Esophagus squamous epithelium (tissue), 5 donors: ENCODE data around the gene PHKB. TPM values are rescaled to one million over a fixed set of nuclear protein-coding genes. Genes with fewer than 3 reads are reported as not detected.

Experiments
- DNase-seq: peaks from one replicate; lab custom pipeline; 2025; lab: John Stamatoyannopoulos, UW
- H3K27ac ChIP-seq, 4 donors: fragments of 200-600 bp; sonication (generic); one replicate each; pipeline ENCODE4 v1.5.1; 2016 to 2019; ENCODE audit warnings: mild to moderate bottlenecking in 1 of 4
- H3K27me3 ChIP-seq, 4 donors: fragments of 200-600 bp; sonication (generic); 1 replicate in 3 of 4; 2 replicates in 1 of 4; pipeline versions ENCODE4 v1.5.1 to v1.6.0; 2017 to 2021; ENCODE audit warnings: antibody characterized with exemption in 1 of 4
- H3K36me3 ChIP-seq, 3 donors: fragments of 200-600 bp; sonication (generic); one replicate each; pipeline ENCODE4 v1.5.1; 2016 to 2019
- H3K4me1 ChIP-seq, 3 donors: fragments of 200-600 bp; sonication (generic); one replicate each; pipeline ENCODE4 v1.5.1; 2017 to 2019
- H3K4me3 ChIP-seq, 4 donors: fragments of 200-600 bp; sonication (generic); 1 replicate in 3 of 4; 2 replicates in 1 of 4; pipeline ENCODE4 v1.5.1; 2016 to 2019; ENCODE audit warnings: mild to moderate bottlenecking in 2 of 4, moderate library complexity in 1 of 4
- H3K9me3 ChIP-seq, 3 donors: fragments of 200-600 bp; sonication (generic); one replicate each; pipeline ENCODE4 v1.5.1; 2016 to 2019
- CTCF ChIP-seq, 6 experiments: fragments of 450-650 bp in 4 of 6; fragments of 200-600 bp in 2 of 6; sonication (generic) in 2 of 6; IDR thresholded peaks; one replicate each; pipeline ENCODE4 v1.5.1; 2016 to 2019; ENCODE audit warnings: antibody characterized with exemption in 6 of 6, mild to moderate bottlenecking in 4 of 6, moderate library complexity in 4 of 6
- POLR2A ChIP-seq, 4 donors: fragments of 450-650 bp; IDR thresholded peaks; one replicate each; pipeline ENCODE4 v1.6.1; 2017; ENCODE audit warnings: antibody characterized with exemption in 4 of 4, mild to moderate bottlenecking in 4 of 4, moderate library complexity in 3 of 4
- WGBS, 2 donors: methylation state at CpG; one replicate each; pipeline ENCODE4 v1.1.5; 2018; 5-methylcytosine and 5-hydroxymethylcytosine counted together
- intact Hi-C: fragments of 100-400 bp; cut with DNase I; formaldehyde crosslinking; loops from one replicate; pipeline ENCODE4 v1.15.0; 2022
- total RNA-seq, 4 donors: library from RNA; depleted of rRNA; stranded (reverse); fragments of >200 nt; gene quantifications; one replicate each; pipeline ENCODE4 v1.1.0, GENCODE V29; 2016
- donor health status: DM: yes; HTN: yes; CAD: no.

PHKB gene
- total RNA-seq, 4 donors from 2014 or later, result 39.0 to 81.3 (median 53.8) TPM

GRCh38 chr16:47712276-47713224 is 251.4 kb downstream of the PHKB start:
- 42 to 54% methylated on average over 6 to 12 of the region's 17 CpGs for WGBS, 2 donors
- Histone ChIP-seq H3K27me3 (no peaks in the 10 kb centered on the region), H3K4me1 (no peaks in the 10 kb centered on the region), H3K27ac (no peak overlapping the region), H3K36me3 (no peaks in the 10 kb centered on the region), H3K4me3 (no peak overlapping the region), H3K9me3 (no peaks in the 10 kb centered on the region)
- intact Hi-C loops, result no loop called here
- DNase-seq, result no peak
- TF ChIP-seq POLR2A (IDR thresholded peaks at IDR 0.05), result no peak
- no peak for TF ChIP-seq CTCF (IDR thresholded peaks at IDR 0.05)

GRCh38 chr16:47713225-47713595 is 252.1 kb downstream of the PHKB start:
- no peak overlapping the region for H3K4me3 ChIP-seq
- no peaks in the 10 kb centered on the region for H3K27me3 ChIP-seq
- intact Hi-C loops, result no loop called here
- H3K36me3 ChIP-seq, result no peaks in the 10 kb centered on the region
- H3K4me1 ChIP-seq, result no peaks in the 10 kb centered on the region
- H3K27ac ChIP-seq, result no peak overlapping the region
- TF ChIP-seq POLR2A (IDR thresholded peaks at IDR 0.05) (no peak), CTCF (IDR thresholded peaks at IDR 0.05) (no peak)
- no peaks in the 10 kb centered on the region for H3K9me3 ChIP-seq
- 13 to 16% methylated on average over 6 of the region's 6 CpGs for WGBS, 2 donors
- no peak for DNase-seq

GRCh38 chr16:47715442-47716083 is 254.4 kb downstream of the PHKB start:
- no peak for DNase-seq
- no peaks in the 10 kb centered on the region for H3K4me1 ChIP-seq
- 44 to 67% methylated on average over 2 of the region's 2 CpGs for WGBS, 2 donors
- no peak overlapping the region for H3K27ac ChIP-seq
- H3K36me3 ChIP-seq, result no peaks in the 10 kb centered on the region
- H3K9me3 ChIP-seq, result no peaks in the 10 kb centered on the region
- TF ChIP-seq POLR2A (IDR thresholded peaks at IDR 0.05) (no peak), CTCF (IDR thresholded peaks at IDR 0.05) (no peak)
- intact Hi-C loops, result no loop called here
- H3K27me3 ChIP-seq, result no peaks in the 10 kb centered on the region
- H3K4me3 ChIP-seq, result no peak overlapping the region

- H3K36me3 ChIP-seq, result no peaks in the 10 kb centered on the region
- TF ChIP-seq POLR2A (IDR thresholded peaks at IDR 0.05) (no peak), CTCF (IDR thresholded peaks at IDR 0.05) (no peak)
- no peaks in the 10 kb centered on the region for H3K9me3 ChIP-seq
- H3K4me1 ChIP-seq, result no peaks in the 10 kb centered on the region
- no peak overlapping the region for H3K27ac ChIP-seq
- intact Hi-C loops, result no loop called here
- 84 to 90% methylated on average over 5 of the region's 5 CpGs for WGBS, 2 donors
- no peak for DNase-seq
- no peak overlapping the region for H3K4me3 ChIP-seq
- H3K27me3 ChIP-seq, result no peaks in the 10 kb centered on the region
Measured at GRCh38 chr16:47716571-47716970, 255.4 kb downstream of the PHKB start.

- 81 to 83% methylated on average over 3 to 4 of the region's 4 CpGs for WGBS, 2 donors
- Histone ChIP-seq H3K27me3 (no peaks in the 10 kb centered on the region), H3K36me3 (no peaks in the 10 kb centered on the region), H3K4me3 (no peak overlapping the region), H3K9me3 (no peaks in the 10 kb centered on the region), H3K4me1 (no peaks in the 10 kb centered on the region), H3K27ac (no peak overlapping the region)
- intact Hi-C loops, result no loop called here
- DNase-seq, result no peak
- TF ChIP-seq POLR2A (IDR thresholded peaks at IDR 0.05) (no peak), CTCF (IDR thresholded peaks at IDR 0.05) (no peak)
Measured at GRCh38 chr16:47719713-47720112, 258.6 kb downstream of the PHKB start.
